ENCODE results near the gene ETF1. TPM values are rescaled to one million over a fixed set of nuclear protein-coding genes. Genes with fewer than 3 reads are reported as not detected.
A peak's percentile ranks its signal among the peaks of the same experiment; 100 is the strongest.

Gene ETF1
- total RNA-seq, 1 experiment from 2014 or later = 179 TPM

DNA sequence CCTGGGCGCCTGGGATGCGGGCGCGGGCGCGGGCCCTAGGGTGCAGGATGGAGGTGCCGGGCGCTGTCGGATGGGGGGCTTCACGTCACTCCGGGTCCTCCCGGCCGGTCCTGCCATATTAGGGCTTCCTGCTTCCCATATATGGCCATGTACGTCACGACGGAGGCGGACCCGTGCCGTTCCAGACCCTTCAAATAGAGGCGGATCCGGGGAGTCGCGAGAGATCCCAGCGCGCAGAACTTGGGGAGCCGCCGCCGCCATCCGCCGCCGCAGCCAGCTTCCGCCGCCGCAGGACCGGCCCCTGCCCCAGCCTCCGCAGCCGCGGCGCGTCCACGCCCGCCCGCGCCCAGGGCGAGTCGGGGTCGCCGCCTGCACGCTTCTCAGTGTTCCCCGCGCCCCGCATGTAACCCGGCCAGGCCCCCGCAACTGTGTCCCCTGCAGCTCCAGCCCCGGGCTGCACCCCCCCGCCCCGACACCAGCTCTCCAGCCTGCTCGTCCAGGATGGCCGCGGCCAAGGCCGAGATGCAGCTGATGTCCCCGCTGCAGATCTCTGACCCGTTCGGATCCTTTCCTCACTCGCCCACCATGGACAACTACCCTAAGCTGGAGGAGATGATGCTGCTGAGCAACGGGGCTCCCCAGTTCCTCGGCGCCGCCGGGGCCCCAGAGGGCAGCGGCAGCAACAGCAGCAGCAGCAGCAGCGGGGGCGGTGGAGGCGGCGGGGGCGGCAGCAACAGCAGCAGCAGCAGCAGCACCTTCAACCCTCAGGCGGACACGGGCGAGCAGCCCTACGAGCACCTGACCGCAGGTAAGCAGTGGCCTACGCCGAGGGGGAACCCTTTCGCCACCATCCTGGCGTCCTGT lies 77.5 kb downstream of the ETF1 start, which contains the start of gene EGR1:
EGR1 (plus strand) TSS at position 219 of the 864 bp plus-strand sequence; CDS start at position 502, 283 bp downstream.
- H3K9me3 Mint-ChIP-seq (ENCODE audit: unreplicated experiment) = no peaks in the 10 kb centered on the region

DNA sequence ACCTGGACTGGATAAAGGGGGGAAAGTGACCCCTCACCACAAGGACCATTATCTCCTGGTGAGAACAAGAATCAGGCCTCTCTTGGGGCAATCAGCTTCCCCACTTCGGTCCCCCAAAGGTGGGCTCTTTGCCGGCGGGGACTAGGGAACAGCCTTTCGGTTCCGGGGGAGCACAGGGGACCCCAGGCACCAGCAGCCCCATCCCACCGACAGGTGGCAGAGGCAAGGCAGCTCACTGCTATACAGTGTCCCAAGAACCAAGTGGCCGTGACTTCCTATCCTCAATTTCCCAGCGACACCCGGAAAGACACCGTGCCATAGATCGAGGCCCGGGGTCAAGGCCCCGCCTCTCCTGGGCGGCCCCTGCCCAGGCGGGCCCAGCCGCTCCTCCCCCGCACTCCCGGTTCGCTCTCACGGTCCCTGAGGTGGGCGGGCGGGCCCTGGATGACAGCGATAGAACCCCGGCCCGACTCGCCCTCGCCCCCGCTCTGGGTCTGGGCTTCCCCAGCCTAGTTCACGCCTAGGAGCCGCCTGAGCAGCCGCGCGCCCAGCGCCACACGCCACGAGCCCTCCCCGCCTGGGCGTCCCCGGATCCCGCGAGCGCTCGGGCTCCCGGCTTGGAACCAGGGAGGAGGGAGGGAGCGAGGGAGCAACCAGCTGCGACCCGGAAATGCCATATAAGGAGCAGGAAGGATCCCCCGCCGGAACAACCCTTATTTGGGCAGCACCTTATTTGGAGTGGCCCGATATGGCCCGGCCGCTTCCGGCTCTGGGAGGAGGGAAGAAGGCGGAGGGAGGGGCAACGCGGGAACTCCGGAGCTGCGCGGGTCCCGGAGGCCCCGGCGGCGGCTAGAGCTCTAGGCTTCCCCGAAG lies 78.4 kb downstream of the ETF1 start:
- TF ChIP-seq, protein P1, sequence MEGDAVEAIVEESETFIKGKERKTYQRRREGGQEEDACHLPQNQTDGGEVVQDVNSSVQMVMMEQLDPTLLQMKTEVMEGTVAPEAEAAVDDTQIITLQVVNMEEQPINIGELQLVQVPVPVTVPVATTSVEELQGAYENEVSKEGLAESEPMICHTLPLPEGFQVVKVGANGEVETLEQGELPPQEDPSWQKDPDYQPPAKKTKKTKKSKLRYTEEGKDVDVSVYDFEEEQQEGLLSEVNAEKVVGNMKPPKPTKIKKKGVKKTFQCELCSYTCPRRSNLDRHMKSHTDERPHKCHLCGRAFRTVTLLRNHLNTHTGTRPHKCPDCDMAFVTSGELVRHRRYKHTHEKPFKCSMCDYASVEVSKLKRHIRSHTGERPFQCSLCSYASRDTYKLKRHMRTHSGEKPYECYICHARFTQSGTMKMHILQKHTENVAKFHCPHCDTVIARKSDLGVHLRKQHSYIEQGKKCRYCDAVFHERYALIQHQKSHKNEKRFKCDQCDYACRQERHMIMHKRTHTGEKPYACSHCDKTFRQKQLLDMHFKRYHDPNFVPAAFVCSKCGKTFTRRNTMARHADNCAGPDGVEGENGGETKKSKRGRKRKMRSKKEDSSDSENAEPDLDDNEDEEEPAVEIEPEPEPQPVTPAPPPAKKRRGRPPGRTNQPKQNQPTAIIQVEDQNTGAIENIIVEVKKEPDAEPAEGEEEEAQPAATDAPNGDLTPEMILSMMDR (IDR thresholded peaks at IDR 0.05; ENCODE audit: insufficient read depth in 1 of 2, low read depth in 1 of 2, low read length in 1 of 2, severe bottlenecking in 1 of 2, unreplicated experiment in 1 of 2) = peak in 1 of 2 experiments; percentile 20
- H3K27me3 ChIP-seq (replicated peaks; ENCODE audit: control insufficient read depth, insufficient read depth, low read length) = no peaks in the 10 kb centered on the region
- CTCF ChIA-PET = interaction anchor here (0.6 to 2.9 kb wide), 11 partner anchors 15 to 114 kb away, joined by 3 to 34 read pairs (median 4); partner anchors contain the start of genes ETF1 and KDM3B
- no TSS peak for BruUV-seq (replicated peaks)
- POLR2A ChIA-PET = interaction anchor here (0.5 to 2.6 kb wide), 19 partner anchors 9 to 798 kb away, joined by 3 to 42 read pairs (median 5); partner anchors contain the start of genes ETF1, FAM53C and HSPA9
- H3K4me3 ChIP-seq (ENCODE audit: low read depth, low read length) = peak overlapping the region; percentile 92
- Mint-ChIP-seq H3K36me3 (ENCODE audit: insufficient read depth, unreplicated experiment) (peaks cover 60% of the 10 kb centered on the region), H3K27ac (ENCODE audit: unreplicated experiment) (peak overlapping the region; percentile 96), H3K4me3 (ENCODE audit: unreplicated experiment) (peak overlapping the region; percentile 73), H3K4me1 (ENCODE audit: low read depth, unreplicated experiment) (peaks cover 25% of the 10 kb centered on the region), H3K9me3 (ENCODE audit: unreplicated experiment) (no peaks in the 10 kb centered on the region), H3K27me3 (ENCODE audit: insufficient read depth, unreplicated experiment) (peaks cover 2% of the 10 kb centered on the region)
- no peaks in the 10 kb centered on the region for H3K9me3 ChIP-seq
- peaks cover 9% of the 10 kb centered on the region for H3K36me3 ChIP-seq (ENCODE audit: control insufficient read depth, insufficient read depth, low read length)
- intact Hi-C loops (cut with micrococcal nuclease; ENCODE audit: unreplicated experiment) = loop anchor here (1.0 kb wide), 5 partner anchors 14 to 84 kb away; partner anchors contain the start of gene ETF1
- peak; percentile 98 to 99 for DNase-seq
- H3K4me1 ChIP-seq = no peaks in the 10 kb centered on the region; the same call in 1 of the 2 replicates

More for the DNA sequence above, 77.5 kb downstream of the ETF1 start, which contains the start of gene EGR1:
- intact Hi-C loops (cut with micrococcal nuclease; ENCODE audit: unreplicated experiment) = loop anchor here (1.0 kb wide), 1 partner anchor 78 kb away; the partner anchor contains the start of gene ETF1
- Histone ChIP-seq H3K9me3 (no peaks in the 10 kb centered on the region), H3K36me3 (ENCODE audit: control insufficient read depth, insufficient read depth, low read length) (peaks cover 9% of the 10 kb centered on the region), H3K27me3 (replicated peaks; ENCODE audit: control insufficient read depth, insufficient read depth, low read length) (no peaks in the 10 kb centered on the region), H3K4me3 (ENCODE audit: low read depth, low read length) (peak within 1 kb of the TSS; percentile 92), H3K4me1 (no peaks in the 10 kb centered on the region; the same call in none of the 2 replicates)
- DNase-seq = peak; percentile 96
- CTCF ChIA-PET = interaction anchor here (0.6 to 2.9 kb wide), 11 partner anchors 16 to 113 kb away, joined by 3 to 34 read pairs (median 3); partner anchors contain the start of genes ETF1 and KDM3B
- H3K27me3 Mint-ChIP-seq (ENCODE audit: insufficient read depth, unreplicated experiment) = peaks cover 6% of the 10 kb centered on the region
- peaks cover 32% of the 10 kb centered on the region for H3K4me1 Mint-ChIP-seq (ENCODE audit: low read depth, unreplicated experiment)
- TF ChIP-seq, protein P1 (IDR thresholded peaks at IDR 0.05; ENCODE audit: insufficient read depth in 1 of 2, low read depth in 1 of 2, low read length in 1 of 2, severe bottlenecking in 1 of 2, unreplicated experiment in 1 of 2) = no peak
- H3K36me3 Mint-ChIP-seq (ENCODE audit: insufficient read depth, unreplicated experiment) = peaks cover 68% of the 10 kb centered on the region
- POLR2A ChIA-PET = interaction anchor here (0.5 to 2.6 kb wide), 23 partner anchors 10 to 974 kb away, joined by 3 to 42 read pairs (median 4); partner anchors contain the start of genes DNAJC18, ETF1, FAM53C and HSPA9
- BruUV-seq (replicated peaks) = no TSS peak
- H3K27ac Mint-ChIP-seq (ENCODE audit: unreplicated experiment) = peak within 1 kb of the TSS; percentile 96
- peak within 1 kb of the TSS; percentile 73 for H3K4me3 Mint-ChIP-seq (ENCODE audit: unreplicated experiment)

All from Caco-2 (cell line).